HuH-7.5 (cell line): ENCODE measurements around the gene LSM10.

ENCODE experiments used
- DNase-seq: peaks from one replicate; pipeline ENCODE4 v3.0.0; 2011; ENCODE audit warnings: low spot score

Gene LSM10

DNA sequence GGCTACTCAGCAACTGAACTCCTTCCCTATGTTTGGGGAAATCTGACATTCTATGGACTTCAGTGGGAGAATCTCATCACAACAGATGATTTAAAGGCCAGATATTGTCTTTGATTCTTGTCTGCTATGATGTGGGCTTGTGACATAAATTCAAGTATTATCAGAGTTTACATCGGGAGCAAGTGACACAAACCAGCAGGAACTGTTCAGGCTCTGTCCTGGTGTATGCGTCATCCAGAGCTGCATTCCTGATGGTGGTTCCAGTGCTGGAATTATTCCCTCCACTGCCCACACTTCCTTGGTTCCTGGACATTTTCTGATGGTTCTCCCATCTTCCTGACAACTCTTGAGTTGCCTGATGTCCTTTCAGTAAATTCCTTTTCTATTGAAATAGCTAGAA is 10.8 kb upstream of the LSM10 start:
- no peak for DNase-seq

GRCh38 chr1:36406440-36406839 is 8.7 kb upstream of the LSM10 start:
- no peak for DNase-seq

GRCh38 chr1:36402504-36402890 is 4.8 kb upstream of the LSM10 start:
- no peak for DNase-seq

DNA sequence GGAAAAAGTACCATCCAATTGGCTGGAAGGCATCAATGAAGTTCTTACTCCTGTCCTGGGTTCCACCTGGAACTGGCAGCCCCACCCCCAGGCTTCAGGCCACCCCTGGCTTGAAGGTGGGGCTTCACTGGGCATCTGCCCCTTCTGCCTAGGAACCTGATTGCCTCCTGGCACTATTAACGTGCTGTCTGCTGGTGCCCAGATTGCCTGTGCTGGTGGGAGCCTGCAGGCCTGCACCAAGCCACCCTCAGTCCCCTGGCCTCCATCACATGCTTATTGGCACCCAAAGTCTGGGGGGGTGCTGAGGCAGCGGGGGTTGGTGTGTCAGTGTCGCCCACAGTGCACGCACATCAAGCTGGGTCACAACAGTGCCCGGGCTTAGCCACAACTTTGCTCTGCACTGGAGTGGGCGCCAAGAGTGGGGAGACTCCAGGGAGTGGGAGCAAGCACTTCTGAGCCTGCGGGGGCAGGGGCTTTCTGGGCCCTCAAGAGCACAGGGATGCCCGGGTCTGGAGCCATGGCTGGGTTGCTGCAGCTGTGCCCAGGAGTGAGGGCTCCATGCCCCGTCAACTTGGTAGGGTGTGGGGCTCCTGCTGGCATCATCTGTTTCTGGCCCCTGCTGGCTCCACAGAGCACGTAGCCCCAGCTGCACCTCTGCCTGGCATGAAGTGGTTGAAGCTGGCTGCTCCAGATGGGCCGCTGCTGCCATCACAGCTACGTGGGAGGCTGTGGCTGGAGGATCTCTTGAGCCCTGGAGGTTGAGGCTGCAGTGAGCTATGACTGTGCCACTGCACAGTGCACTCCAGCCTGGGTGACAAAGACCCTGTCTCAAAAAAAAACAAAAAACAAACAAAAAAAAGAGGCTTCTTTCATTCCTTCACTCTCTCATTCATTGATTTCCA is 4.1 kb upstream of the LSM10 start:
- no peak for DNase-seq

GRCh38 chr1:36400825-36401601 is 3.3 kb upstream of the LSM10 start:
- DNase-seq = no peak

GRCh38 chr1:36400514-36400824 is 2.8 kb upstream of the LSM10 start:
- no peak for DNase-seq

DNA sequence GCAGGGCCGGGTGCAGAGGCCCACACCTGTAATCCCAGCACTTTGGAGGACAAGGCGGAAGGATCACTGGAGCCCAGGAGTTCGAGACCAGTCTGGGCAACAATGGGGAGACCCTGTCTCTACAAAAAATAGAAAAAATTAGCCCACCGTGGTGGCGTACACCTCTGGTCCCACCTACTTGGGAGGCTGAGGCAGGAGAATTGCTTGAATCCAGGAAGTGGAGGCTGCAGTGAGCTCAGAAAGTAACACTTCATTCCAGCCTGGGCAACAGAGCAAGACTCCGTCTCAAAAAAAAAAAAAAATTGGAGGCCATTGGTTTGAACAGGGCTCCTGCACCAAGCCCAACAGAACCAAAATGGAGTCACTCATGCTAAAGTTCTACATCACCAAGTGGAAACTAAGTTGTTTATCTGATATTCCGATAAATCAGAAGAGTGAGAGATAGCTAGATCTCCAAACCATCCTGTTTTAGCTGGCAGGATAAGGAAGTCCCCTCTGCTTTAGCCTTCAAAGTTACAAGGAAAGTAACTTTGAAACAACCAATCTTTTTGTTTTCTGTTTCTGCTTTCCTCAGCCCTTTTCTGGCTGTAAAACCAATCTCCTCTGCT is 766 bp upstream of the LSM10 start:
- DNase-seq = no peak

- DNase-seq = no peak
Measured at GRCh38 chr1:36397083-36397377, 678 bp downstream of the LSM10 start.

DNA sequence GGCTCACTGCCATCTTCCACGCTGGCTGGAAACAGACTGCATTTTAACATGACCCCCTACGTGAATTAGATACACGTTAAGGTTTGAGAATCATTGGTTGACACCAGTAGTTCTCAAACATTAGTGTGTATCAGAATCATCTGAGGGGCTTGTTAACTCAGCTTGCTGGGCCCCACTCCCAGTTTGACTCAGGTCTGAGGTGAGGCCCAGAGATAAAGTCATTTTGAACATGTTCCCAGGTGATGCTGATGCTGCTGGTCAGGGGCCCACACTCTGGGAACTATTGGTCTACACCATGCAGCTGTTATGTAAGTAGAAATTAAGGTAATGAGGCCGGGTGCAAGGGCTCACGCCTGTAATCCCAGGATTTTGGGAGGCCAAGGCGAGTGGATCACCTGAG is 1.3 kb downstream of the LSM10 start:
- no peak for DNase-seq

DNA sequence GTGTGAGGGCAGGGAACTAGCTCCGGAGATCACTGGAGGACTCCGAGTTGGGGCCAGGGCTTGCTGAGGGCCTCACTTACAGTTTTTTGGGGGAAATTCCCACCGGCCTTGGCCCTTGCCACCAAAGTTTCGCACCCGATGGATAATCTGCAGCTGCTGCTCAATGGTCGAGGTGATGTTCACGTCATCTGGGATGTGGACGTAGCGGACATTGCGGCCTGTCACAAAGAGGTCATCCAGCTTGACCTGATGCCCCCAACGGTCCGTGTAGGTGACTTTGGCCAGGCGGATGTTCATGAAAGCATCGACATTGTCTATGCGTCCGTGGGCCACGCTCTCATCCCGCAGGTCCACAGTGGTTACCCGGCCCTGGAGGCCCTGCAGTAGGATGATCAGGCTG is 4.0 kb downstream of the LSM10 start:
- DNase-seq = no peak

GRCh38 chr1:36392836-36393235 is 4.9 kb downstream of the LSM10 start:
- DNase-seq = no peak

DNA sequence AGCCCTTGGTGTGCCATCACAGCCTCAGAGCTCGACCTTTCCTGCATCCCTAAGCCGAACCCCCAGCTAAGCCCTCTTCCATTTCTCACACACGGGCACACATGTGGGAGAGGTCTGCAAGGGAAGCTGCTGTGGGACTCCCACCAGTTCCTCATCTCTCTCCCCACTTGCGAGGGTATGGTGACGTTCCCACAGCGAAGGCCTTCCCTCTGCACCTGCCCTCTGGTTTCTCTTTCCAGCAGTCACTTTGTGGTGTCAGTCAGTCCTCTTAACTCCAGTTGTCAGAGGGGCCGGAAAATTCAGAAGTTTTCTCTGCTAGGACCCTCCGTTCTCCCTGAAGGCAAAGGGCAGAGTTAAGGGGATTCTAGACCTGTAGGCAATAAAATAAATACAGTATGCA is 6.4 kb downstream of the LSM10 start:
- DNase-seq = no peak

DNA sequence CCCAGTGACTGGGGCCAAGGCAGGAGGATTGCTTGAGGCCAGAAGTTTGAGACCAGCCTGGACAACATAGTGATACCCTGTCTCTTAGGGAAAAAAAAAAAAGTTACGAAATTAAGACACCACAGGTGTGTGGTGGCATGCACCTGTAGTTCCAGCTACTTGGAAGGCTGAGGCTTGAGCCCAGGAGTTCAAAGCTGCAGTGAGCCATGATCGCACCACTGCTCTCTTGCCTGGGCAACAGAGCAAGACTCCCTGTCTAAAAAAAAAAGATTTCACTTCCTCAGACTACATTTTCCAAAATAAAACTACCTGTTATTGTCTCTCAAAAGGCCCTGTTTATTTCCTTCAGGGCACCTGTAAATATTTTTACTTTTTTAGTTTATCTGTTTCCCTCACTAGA is 7.3 kb downstream of the LSM10 start:
- DNase-seq = no peak

- no peak for DNase-seq
Measured at GRCh38 chr1:36389999-36390398, 7.7 kb downstream of the LSM10 start.

DNA sequence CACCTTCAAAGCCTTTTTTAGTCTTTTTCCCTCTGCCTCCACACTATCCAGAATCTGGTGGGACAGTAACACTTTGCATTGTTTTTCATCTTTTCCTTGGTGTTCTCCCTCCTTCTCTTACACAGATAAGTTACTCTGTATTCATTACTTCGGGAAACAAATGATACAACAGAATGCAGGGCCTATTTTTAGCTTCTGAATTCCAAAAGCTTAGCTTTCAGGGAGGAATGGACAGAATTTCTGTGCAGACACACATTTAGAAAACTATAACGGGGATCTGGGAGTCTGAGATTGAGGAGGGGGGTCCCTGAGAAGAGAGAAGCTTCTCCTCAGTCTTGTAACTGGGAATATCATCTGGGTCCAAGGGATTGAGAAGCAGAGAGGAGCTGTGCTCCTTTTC is 8.4 kb downstream of the LSM10 start:
- DNase-seq = no peak

- DNase-seq = no peak
Measured at GRCh38 chr1:36387141-36387949, 10.4 kb downstream of the LSM10 start.

- peak; percentile 75 for DNase-seq
Measured at GRCh38 chr1:36386265-36387140, 11.2 kb downstream of the LSM10 start.

- peak; percentile 83 for DNase-seq
Measured at GRCh38 chr1:36385410-36386264, 12.1 kb downstream of the LSM10 start, which contains the start of gene STK40. Gene STK40, minus strand, starts transcription at chr1:36385924. Its CDS starts 24,592 bp downstream, at chr1:36361332.

GRCh38 chr1:36384542-36385409 is 12.9 kb downstream of the LSM10 start:
- DNase-seq = peak; percentile 35
